CD14-positive monocyte (primary cell): ENCODE results near the gene FGF14. TPM values are rescaled to one million over a fixed set of nuclear protein-coding genes. Genes with fewer than 3 reads are reported as not detected.

Source experiments
- DNase-seq, 3 donors: peaks; one replicate each; pipeline ENCODE4 v3.0.0-alpha.2; 2011 to 2022
- H2AFZ ChIP-seq: 2 replicates; pipeline ENCODE4 v1.6.0; 2012; ENCODE audit warnings: mild to moderate bottlenecking, low read depth, low read length, inconsistent platforms; ENCODE audit not compliant: insufficient read depth, poor library complexity, severe bottlenecking
- H3K27ac ChIP-seq, 2 donors: 1 replicate in 1 of 2; 2 replicates in 1 of 2; pipeline ENCODE4 v1.5.1; 2012 to 2013; ENCODE audit warnings: low read length in 2 of 2, control low read depth in 1 of 2, inconsistent platforms in 1 of 2, low read depth in 1 of 2, mild to moderate bottlenecking in 1 of 2
- H3K27me3 ChIP-seq, 2 donors: one replicate each; pipeline versions ENCODE4 v1.6.0 to v1.6.1; 2011 to 2013; ENCODE audit warnings: low read length in 2 of 2; ENCODE audit not compliant: control insufficient read depth in 2 of 2, insufficient read depth in 2 of 2
- H3K36me3 ChIP-seq, 2 donors: replicated peaks in 1 of 2; 1 replicate in 1 of 2; 2 replicates in 1 of 2; pipeline versions ENCODE4 v1.5.1 to v1.6.1; 2012 to 2013; ENCODE audit warnings: low read length in 2 of 2, control low read depth in 1 of 2, inconsistent platforms in 1 of 2, mild to moderate bottlenecking in 1 of 2; ENCODE audit not compliant: insufficient read depth in 2 of 2, control insufficient read depth in 1 of 2
- H3K4me1 ChIP-seq, 2 donors: 1 replicate in 1 of 2; 2 replicates in 1 of 2; pipeline versions ENCODE4 v1.5.1 to v1.6.1; 2012 to 2013; ENCODE audit warnings: low read length in 2 of 2, control low read depth in 1 of 2, inconsistent platforms in 1 of 2, mild to moderate bottlenecking in 1 of 2, moderate library complexity in 1 of 2; ENCODE audit not compliant: insufficient read depth in 2 of 2, control insufficient read depth in 1 of 2
- H3K4me2 ChIP-seq: replicated peaks from 2 replicates; pipeline ENCODE3; 2012; ENCODE audit warnings: low read length, moderate library complexity, mild to moderate bottlenecking; ENCODE audit not compliant: poor library complexity, severe bottlenecking; ENCODE audit errors: extremely low read depth
- H3K4me3 ChIP-seq, 3 experiments: fragments of 200-600 bp in 1 of 3; sonication (generic) in 1 of 3; replicated peaks in 1 of 3; 1 replicate in 2 of 3; 2 replicates in 1 of 3; pipeline ENCODE4 v1.5.1; 2011 to 2013; ENCODE audit warnings: low read length in 3 of 3, mild to moderate bottlenecking in 3 of 3, control low read depth in 2 of 3, low read depth in 2 of 3, inconsistent platforms in 1 of 3, moderate library complexity in 1 of 3
- H3K79me2 ChIP-seq: 2 replicates; pipeline ENCODE4 v1.6.0; 2012; ENCODE audit warnings: mild to moderate bottlenecking, control low read depth, inconsistent platforms, low read length, moderate library complexity; ENCODE audit not compliant: insufficient read depth
- H3K9ac ChIP-seq: 2 replicates; pipeline ENCODE4 v1.6.0; 2017; ENCODE audit warnings: low read length, mild to moderate bottlenecking; ENCODE audit not compliant: insufficient read depth, poor library complexity, severe bottlenecking
- H3K9me3 ChIP-seq, 2 donors: replicated peaks in 1 of 2; 1 replicate in 1 of 2; 2 replicates in 1 of 2; pipeline versions ENCODE4 v1.5.1 to v1.6.1; 2012 to 2013; ENCODE audit warnings: low read length in 2 of 2, control low read depth in 1 of 2; ENCODE audit not compliant: control insufficient read depth in 1 of 2, insufficient read depth in 1 of 2
- H4K20me1 ChIP-seq: 2 replicates; pipeline ENCODE4 v1.6.0; 2012; ENCODE audit warnings: mild to moderate bottlenecking, low read length, control low read depth, moderate library complexity; ENCODE audit not compliant: insufficient read depth
- H3K27ac Mint-ChIP-seq, 7 donors: one replicate each; pipeline ENCODE4 v1.8.0; 2020; ENCODE audit warnings: mild to moderate bottlenecking in 7 of 7, mixed read lengths in 7 of 7, moderate library complexity in 6 of 7, inconsistent platforms in 2 of 7
- H3K27me3 Mint-ChIP-seq, 3 donors: one replicate each; pipeline ENCODE4 v1.8.0; 2021 to 2022; ENCODE audit warnings: low read depth in 3 of 3, mild to moderate bottlenecking in 3 of 3, mixed read lengths in 3 of 3, moderate library complexity in 3 of 3, inconsistent platforms in 1 of 3
- H3K36me3 Mint-ChIP-seq, 2 donors: one replicate each; pipeline ENCODE4 v1.8.0; 2020; ENCODE audit warnings: mixed read lengths in 2 of 2, inconsistent platforms in 1 of 2, mild to moderate bottlenecking in 1 of 2
- H3K4me1 Mint-ChIP-seq: one replicate; pipeline ENCODE4 v1.8.0; 2020; ENCODE audit warnings: mild to moderate bottlenecking, mixed read lengths
- H3K4me3 Mint-ChIP-seq, 2 donors: one replicate each; pipeline ENCODE4 v1.8.0; 2020; ENCODE audit warnings: mild to moderate bottlenecking in 2 of 2, mixed read lengths in 2 of 2, moderate library complexity in 1 of 2
- H3K9me3 Mint-ChIP-seq, 7 donors: one replicate each; pipeline ENCODE4 v1.8.0; 2020 to 2022; ENCODE audit warnings: mixed read lengths in 7 of 7, mild to moderate bottlenecking in 6 of 7, moderate library complexity in 6 of 7, inconsistent platforms in 2 of 7
- WGBS: methylation state at CpG from one replicate; pipeline ENCODE4 v1.1.5; 2013; ENCODE audit warnings: missing lambda C conversion rate; ENCODE audit not compliant: insufficient coverage; 5-methylcytosine and 5-hydroxymethylcytosine counted together
- intact Hi-C, 2 donors: fragments of 100-400 bp; cut with micrococcal nuclease; formaldehyde crosslinking; loops; one replicate each; pipeline versions ENCODE4 v1.15.0 to v1.15.1; 2023
- polyA plus RNA-seq, 3 donors: library from polyadenylated mRNA; depleted of rRNA in 1 of 3; unstranded in 2 of 3; stranded (reverse) in 1 of 3; fragments of 300-500 nt in 2 of 3; fragments of >200 nt in 1 of 3; fragmentation: Illumina TruSeq in 2 of 3; gene quantifications; 1 replicate in 2 of 3; 2 replicates in 1 of 3; pipeline ENCODE4 v1.2.3, GENCODE V29; 2012 to 2021
- TF ChIP-seq, protein P1 (sequence below): fragments of 200-600 bp; IDR thresholded peaks from one replicate; pipeline ENCODE4 v1.8.0; 2022; ENCODE audit warnings: antibody characterized with exemption, mild to moderate bottlenecking

FGF14 gene
- polyA plus RNA-seq, 3 donors, result not detected

DNA sequence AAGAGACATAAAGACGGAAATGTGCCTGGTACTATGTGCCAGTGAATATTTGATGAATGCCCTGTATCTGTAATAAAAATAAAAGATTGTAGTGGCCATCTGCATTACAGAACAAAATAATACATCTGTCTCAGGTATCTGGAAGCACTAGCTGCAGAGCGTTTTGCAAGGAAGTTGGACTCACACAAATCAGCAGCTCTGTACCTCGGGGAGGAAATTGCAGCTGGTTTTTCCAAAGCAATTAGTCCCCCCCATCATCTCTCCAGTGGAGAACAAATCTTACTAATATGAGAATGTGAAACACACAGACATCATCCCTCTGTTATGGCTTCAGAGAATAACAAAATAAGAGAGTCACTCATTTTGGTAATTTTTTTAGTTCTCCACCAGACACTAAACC lies 704.1 kb downstream of the FGF14 start:
- intact Hi-C loops, result no loop called here
- H3K4me1 ChIP-seq, result peaks cover 0 to 7% of the 10 kb centered on the region in 2 donors
- TF ChIP-seq, protein P1, sequence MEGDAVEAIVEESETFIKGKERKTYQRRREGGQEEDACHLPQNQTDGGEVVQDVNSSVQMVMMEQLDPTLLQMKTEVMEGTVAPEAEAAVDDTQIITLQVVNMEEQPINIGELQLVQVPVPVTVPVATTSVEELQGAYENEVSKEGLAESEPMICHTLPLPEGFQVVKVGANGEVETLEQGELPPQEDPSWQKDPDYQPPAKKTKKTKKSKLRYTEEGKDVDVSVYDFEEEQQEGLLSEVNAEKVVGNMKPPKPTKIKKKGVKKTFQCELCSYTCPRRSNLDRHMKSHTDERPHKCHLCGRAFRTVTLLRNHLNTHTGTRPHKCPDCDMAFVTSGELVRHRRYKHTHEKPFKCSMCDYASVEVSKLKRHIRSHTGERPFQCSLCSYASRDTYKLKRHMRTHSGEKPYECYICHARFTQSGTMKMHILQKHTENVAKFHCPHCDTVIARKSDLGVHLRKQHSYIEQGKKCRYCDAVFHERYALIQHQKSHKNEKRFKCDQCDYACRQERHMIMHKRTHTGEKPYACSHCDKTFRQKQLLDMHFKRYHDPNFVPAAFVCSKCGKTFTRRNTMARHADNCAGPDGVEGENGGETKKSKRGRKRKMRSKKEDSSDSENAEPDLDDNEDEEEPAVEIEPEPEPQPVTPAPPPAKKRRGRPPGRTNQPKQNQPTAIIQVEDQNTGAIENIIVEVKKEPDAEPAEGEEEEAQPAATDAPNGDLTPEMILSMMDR, result no peak
- no peak overlapping the region for H3K4me2 ChIP-seq
- H3K27ac Mint-ChIP-seq, result no peak overlapping the region
- H3K79me2 ChIP-seq, result no peaks in the 10 kb centered on the region
- no peak overlapping the region for H3K27ac ChIP-seq
- H3K4me1 Mint-ChIP-seq, result peaks cover 8% of the 10 kb centered on the region
- H3K36me3 ChIP-seq, result no peaks in the 10 kb centered on the region
- H4K20me1 ChIP-seq, result no peaks in the 10 kb centered on the region
- H3K27me3 ChIP-seq, result no peaks in the 10 kb centered on the region
- no peaks in the 10 kb centered on the region for H3K9me3 ChIP-seq
- no peak overlapping the region for H3K4me3 Mint-ChIP-seq
- H3K9ac ChIP-seq, result no peak overlapping the region
- H3K4me3 ChIP-seq, result no peak overlapping the region
- DNase-seq, result no peak
- H3K9me3 Mint-ChIP-seq, result peaks cover 0 to 6% (median 0%) of the 10 kb centered on the region in 7 donors
- WGBS, result no CpG with 5 or more reads among the region's 3 CpGs
- H3K27me3 Mint-ChIP-seq, result no peaks in the 10 kb centered on the region
- H2AFZ ChIP-seq, result no peak overlapping the region
- H3K36me3 Mint-ChIP-seq, result no peaks in the 10 kb centered on the region

DNA sequence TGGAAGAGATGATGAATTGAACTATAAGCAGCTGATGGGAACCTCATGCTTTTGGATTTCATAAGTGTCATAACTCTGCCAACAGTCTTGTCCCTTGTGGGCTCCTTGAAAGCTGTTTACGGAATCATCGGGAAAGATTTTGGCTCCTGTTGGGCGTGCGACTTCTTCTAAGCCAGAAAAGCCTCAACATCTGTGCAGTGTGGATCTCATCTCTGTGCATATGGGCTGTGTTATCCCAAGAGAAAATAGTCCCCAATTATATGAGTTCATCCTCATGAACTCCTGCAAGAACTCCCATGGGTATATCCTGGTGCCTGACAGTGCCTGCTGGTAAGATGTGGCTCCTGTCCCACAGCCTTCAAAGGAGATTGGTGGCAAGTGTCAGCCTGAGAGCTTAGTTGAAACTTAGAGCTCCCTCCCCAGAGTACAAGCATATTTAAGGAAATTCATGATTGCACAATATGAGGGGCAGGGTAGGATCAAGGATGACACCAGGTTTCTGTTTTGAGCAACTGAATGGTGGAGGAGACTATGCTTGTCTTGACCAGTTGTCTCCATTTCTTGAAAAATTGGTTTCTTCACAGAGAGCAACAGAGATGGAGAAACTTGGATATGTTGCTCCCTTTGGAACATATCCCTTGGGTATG lies 705.9 kb downstream of the FGF14 start:
- Histone ChIP-seq H3K27me3 (no peaks in the 10 kb centered on the region), H3K9ac (no peak overlapping the region), H3K9me3 (no peaks in the 10 kb centered on the region), H4K20me1 (no peaks in the 10 kb centered on the region), H3K36me3 (no peaks in the 10 kb centered on the region), H3K4me2 (no peak overlapping the region), H3K4me3 (no peak overlapping the region), H2AFZ (no peak overlapping the region), H3K79me2 (no peaks in the 10 kb centered on the region), H3K4me1 (peaks cover 0 to 7% of the 10 kb centered on the region in 2 donors), H3K27ac (no peak overlapping the region)
- H3K36me3 Mint-ChIP-seq, result no peaks in the 10 kb centered on the region
- 100% methylated on average over 2 of the region's 4 CpGs for WGBS
- no peak overlapping the region for H3K4me3 Mint-ChIP-seq
- peaks cover 8% of the 10 kb centered on the region for H3K4me1 Mint-ChIP-seq
- TF ChIP-seq, protein P1, result no peak
- peaks cover 0 to 6% (median 0%) of the 10 kb centered on the region in 7 donors for H3K9me3 Mint-ChIP-seq
- no peaks in the 10 kb centered on the region for H3K27me3 Mint-ChIP-seq
- no peak for DNase-seq
- intact Hi-C loops, result no loop called here
- no peak overlapping the region for H3K27ac Mint-ChIP-seq
